Natural killer cell (primary cell): Measurements from ENCODE around the gene DLG3. TPM values are rescaled to one million over a fixed set of nuclear protein-coding genes. Genes with fewer than 3 reads are reported as not detected.

Experiments used
- ATAC-seq, 3 donors: fragments of 150-1000 bp in 2 of 3; fragments of 200-7000 bp in 1 of 3; cut with Tn5 transposase; 1 replicate in 1 of 3; 2 replicates in 2 of 3; pipeline ENCODE4 v1.10.0; 2021; ENCODE audit warnings: mild to moderate bottlenecking in 2 of 3, moderate library complexity in 2 of 3
- DNase-seq, 2 donors: peaks; one replicate each; pipeline versions ENCODE4 v3.0.0 to v3.0.0-alpha.2; 2013 to 2021; ENCODE audit warnings: mixed read lengths in 1 of 2
- H3K27ac ChIP-seq: one replicate; pipeline ENCODE4 v1.5.1; 2013; ENCODE audit warnings: mild to moderate bottlenecking, low read length
- H3K27me3 ChIP-seq: one replicate; pipeline ENCODE4 v1.6.1; 2013; ENCODE audit warnings: low read length; ENCODE audit not compliant: control insufficient read depth, insufficient read depth
- H3K36me3 ChIP-seq: one replicate; pipeline ENCODE4 v1.6.1; 2013; ENCODE audit warnings: low read length; ENCODE audit not compliant: control insufficient read depth, insufficient read depth
- H3K4me1 ChIP-seq: one replicate; pipeline ENCODE4 v1.6.1; 2013; ENCODE audit warnings: low read length; ENCODE audit not compliant: control insufficient read depth, insufficient read depth
- H3K4me3 ChIP-seq: one replicate; pipeline ENCODE4 v1.5.1; 2013; ENCODE audit warnings: low read length
- H3K9me3 ChIP-seq: one replicate; pipeline ENCODE4 v1.6.1; 2013; ENCODE audit warnings: low read length; ENCODE audit not compliant: control insufficient read depth, insufficient read depth
- H3K27ac Mint-ChIP-seq, 2 donors: one replicate each; pipeline ENCODE4 v1.8.0; 2022; ENCODE audit warnings: mild to moderate bottlenecking in 2 of 2, mixed read lengths in 2 of 2, moderate library complexity in 1 of 2
- H3K27me3 Mint-ChIP-seq, 2 donors: one replicate each; pipeline ENCODE4 v1.8.0; 2022; ENCODE audit warnings: low read depth in 2 of 2, mixed read lengths in 2 of 2
- H3K36me3 Mint-ChIP-seq: one replicate; pipeline ENCODE4 v1.8.0; 2022; ENCODE audit warnings: mixed read lengths
- H3K4me1 Mint-ChIP-seq, 2 donors: one replicate each; pipeline ENCODE4 v1.8.0; 2022; ENCODE audit warnings: mixed read lengths in 2 of 2
- H3K4me3 Mint-ChIP-seq: one replicate; pipeline ENCODE4 v1.8.0; 2022; ENCODE audit warnings: mild to moderate bottlenecking, moderate library complexity, mixed read lengths
- H3K9me3 Mint-ChIP-seq, 2 donors: one replicate each; pipeline ENCODE4 v1.8.0; 2022; ENCODE audit warnings: mixed read lengths in 2 of 2
- WGBS: methylation state at CpG from one replicate; pipeline ENCODE4 v1.1.7; 2013; ENCODE audit warnings: missing lambda C conversion rate; ENCODE audit not compliant: insufficient coverage; 5-methylcytosine and 5-hydroxymethylcytosine counted together
- intact Hi-C: fragments of 100-400 bp; cut with micrococcal nuclease; formaldehyde crosslinking; loops from one replicate; pipeline ENCODE4 v1.14.2; 2022
- total RNA-seq, 4 donors: library from RNA; stranded (reverse); fragments of 120-200 nt in 1 of 4; gene quantifications; one replicate each; pipeline versions ENCODE4 v1.2.3 to v1.2.4, GENCODE V29; 2013 to 2022
- TF ChIP-seq, protein P1 (sequence below): fragments of 200-600 bp; IDR thresholded peaks from one replicate; pipeline ENCODE4 v1.8.0; 2022; ENCODE audit warnings: antibody characterized with exemption

Gene DLG3
- total RNA-seq, 3 donors from 2014 or later (not counting 1 experiment from before 2014, with no cell fraction given): 13.6 to 17.6 (median 15.9) TPM

DNA sequence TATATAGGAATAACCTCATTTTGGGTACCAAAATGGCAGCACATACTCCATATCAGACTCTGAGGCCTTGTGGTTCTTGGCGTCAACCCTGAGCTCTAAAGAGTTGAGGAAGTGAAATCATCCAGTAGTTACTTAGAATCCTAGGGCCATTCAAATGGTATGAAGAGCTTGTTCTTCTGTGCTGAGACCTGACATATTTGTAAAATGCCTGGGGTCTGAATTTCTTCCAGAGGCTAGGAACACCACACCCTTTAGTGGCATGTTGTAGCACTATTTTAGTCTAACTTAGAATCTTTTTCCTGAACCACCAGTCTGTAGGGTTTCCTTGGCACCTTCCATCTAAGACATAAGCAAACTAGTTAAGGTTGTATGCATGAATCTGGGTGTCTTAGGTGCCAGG, 39.6 kb upstream of the DLG3 start:
- H3K4me3 Mint-ChIP-seq: no peak overlapping the region
- no peaks in the 10 kb centered on the region for H3K4me1 Mint-ChIP-seq
- no peak for DNase-seq

DNA sequence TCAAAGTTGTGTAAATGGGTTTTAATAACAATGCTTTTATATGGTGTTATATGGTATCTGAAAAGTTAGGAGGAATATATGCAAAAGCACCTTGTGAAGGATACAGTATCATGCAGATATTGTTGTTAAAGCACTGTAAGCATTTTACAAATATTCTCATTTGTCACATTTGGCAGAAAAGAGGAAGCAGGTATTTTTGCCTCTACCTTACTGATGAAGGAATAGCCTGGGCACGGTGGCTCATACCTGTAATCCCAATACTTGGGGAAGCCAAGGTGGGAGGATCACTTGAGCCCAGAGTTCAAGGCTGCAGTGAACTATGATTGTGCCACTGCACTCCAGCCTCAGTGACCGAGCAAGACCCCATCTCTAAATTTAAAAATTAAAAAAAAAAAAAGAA, 33.7 kb upstream of the DLG3 start:
- no peaks in the 10 kb centered on the region for H3K27me3 ChIP-seq
- TF ChIP-seq, protein P1, sequence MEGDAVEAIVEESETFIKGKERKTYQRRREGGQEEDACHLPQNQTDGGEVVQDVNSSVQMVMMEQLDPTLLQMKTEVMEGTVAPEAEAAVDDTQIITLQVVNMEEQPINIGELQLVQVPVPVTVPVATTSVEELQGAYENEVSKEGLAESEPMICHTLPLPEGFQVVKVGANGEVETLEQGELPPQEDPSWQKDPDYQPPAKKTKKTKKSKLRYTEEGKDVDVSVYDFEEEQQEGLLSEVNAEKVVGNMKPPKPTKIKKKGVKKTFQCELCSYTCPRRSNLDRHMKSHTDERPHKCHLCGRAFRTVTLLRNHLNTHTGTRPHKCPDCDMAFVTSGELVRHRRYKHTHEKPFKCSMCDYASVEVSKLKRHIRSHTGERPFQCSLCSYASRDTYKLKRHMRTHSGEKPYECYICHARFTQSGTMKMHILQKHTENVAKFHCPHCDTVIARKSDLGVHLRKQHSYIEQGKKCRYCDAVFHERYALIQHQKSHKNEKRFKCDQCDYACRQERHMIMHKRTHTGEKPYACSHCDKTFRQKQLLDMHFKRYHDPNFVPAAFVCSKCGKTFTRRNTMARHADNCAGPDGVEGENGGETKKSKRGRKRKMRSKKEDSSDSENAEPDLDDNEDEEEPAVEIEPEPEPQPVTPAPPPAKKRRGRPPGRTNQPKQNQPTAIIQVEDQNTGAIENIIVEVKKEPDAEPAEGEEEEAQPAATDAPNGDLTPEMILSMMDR: no peak
- H3K36me3 Mint-ChIP-seq: no peaks in the 10 kb centered on the region
- H3K9me3 ChIP-seq: no peaks in the 10 kb centered on the region
- H3K4me3 ChIP-seq: no peak overlapping the region
- DNase-seq: no peak
- H3K4me1 Mint-ChIP-seq: no peaks in the 10 kb centered on the region
- no peak overlapping the region for H3K27ac Mint-ChIP-seq
- intact Hi-C loops: no loop called here
- no peak overlapping the region for H3K27ac ChIP-seq
- H3K36me3 ChIP-seq: no peaks in the 10 kb centered on the region
- WGBS: 100% methylated on average over 1 of the region's 2 CpGs
- H3K4me3 Mint-ChIP-seq: no peak overlapping the region
- H3K4me1 ChIP-seq: no peaks in the 10 kb centered on the region
- no peaks in the 10 kb centered on the region for H3K27me3 Mint-ChIP-seq
- no peaks in the 10 kb centered on the region for H3K9me3 Mint-ChIP-seq
- ATAC-seq: no peak

More for the DNA sequence above, 39.6 kb upstream of the DLG3 start:
- no peak overlapping the region for H3K27ac Mint-ChIP-seq
- Histone ChIP-seq H3K4me1 (no peaks in the 10 kb centered on the region), H3K27ac (no peak overlapping the region), H3K9me3 (no peaks in the 10 kb centered on the region), H3K4me3 (no peak overlapping the region), H3K27me3 (no peaks in the 10 kb centered on the region), H3K36me3 (no peaks in the 10 kb centered on the region)
- no peak for ATAC-seq
- no peaks in the 10 kb centered on the region for H3K9me3 Mint-ChIP-seq
- no peaks in the 10 kb centered on the region for H3K36me3 Mint-ChIP-seq
- WGBS: no CpG with 5 or more reads among the region's 1 CpG
- TF ChIP-seq, protein P1: no peak
- no peaks in the 10 kb centered on the region for H3K27me3 Mint-ChIP-seq
- intact Hi-C loops: no loop called here

DNA sequence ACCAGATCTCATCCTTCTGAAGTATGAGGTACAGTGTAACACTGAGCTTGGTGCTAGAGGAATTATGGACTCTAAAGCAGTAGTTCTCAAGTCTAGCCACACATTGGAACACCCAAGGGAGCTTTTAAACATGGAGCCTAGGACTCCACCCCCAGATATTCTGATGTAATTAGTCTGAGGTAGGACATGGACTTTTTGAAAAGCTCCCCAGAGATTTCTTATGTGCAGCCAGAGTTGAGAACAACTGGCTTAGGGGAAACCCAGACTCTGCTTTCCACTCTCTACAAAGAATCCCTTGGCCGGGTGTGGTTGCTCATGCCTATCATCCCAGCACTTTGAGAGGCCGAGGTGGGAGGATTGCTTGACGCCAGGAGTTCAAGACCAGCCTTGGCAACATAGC, 33.2 kb upstream of the DLG3 start:
- intact Hi-C loops: no loop called here
- Histone ChIP-seq H3K27me3 (no peaks in the 10 kb centered on the region), H3K9me3 (no peaks in the 10 kb centered on the region), H3K4me1 (no peaks in the 10 kb centered on the region), H3K4me3 (no peak overlapping the region), H3K36me3 (no peaks in the 10 kb centered on the region), H3K27ac (no peak overlapping the region)
- 93% methylated on average over 3 of the region's 3 CpGs for WGBS
- no peaks in the 10 kb centered on the region for H3K36me3 Mint-ChIP-seq
- ATAC-seq (no peak), DNase-seq (no peak)
- no peaks in the 10 kb centered on the region for H3K27me3 Mint-ChIP-seq
- TF ChIP-seq, protein P1: no peak
- H3K9me3 Mint-ChIP-seq: no peaks in the 10 kb centered on the region
- H3K4me1 Mint-ChIP-seq: no peaks in the 10 kb centered on the region
- H3K27ac Mint-ChIP-seq: no peak overlapping the region
- H3K4me3 Mint-ChIP-seq: no peak overlapping the region

DNA sequence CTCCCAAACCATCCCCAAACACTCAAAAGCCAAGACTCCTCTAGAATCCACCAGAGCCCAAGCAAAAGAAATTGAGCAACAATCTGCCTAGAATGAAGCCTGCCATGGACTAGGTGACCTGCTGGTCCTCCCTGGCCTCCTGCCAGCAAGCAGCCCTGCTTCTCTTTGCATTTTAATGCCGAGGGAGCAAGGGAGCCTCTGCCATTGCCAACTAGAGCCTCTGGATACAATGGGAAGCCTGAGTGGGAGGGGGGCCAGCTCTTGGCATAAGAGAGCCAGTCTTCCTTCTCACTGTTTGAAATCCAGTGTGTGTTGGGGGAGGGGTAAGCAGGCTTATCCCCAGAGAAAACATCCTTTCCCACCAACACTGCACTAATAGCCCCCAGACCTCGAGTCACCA, 23.0 kb upstream of the DLG3 start:
- intact Hi-C loops: no loop called here
- H3K27ac ChIP-seq: no peak overlapping the region
- DNase-seq: no peak
- Mint-ChIP-seq H3K27ac (no peak overlapping the region), H3K27me3 (no peaks in the 10 kb centered on the region), H3K4me3 (no peak overlapping the region), H3K9me3 (no peaks in the 10 kb centered on the region), H3K36me3 (no peaks in the 10 kb centered on the region), H3K4me1 (no peaks in the 10 kb centered on the region)
- no peaks in the 10 kb centered on the region for H3K9me3 ChIP-seq
- no peak for ATAC-seq
- no peaks in the 10 kb centered on the region for H3K4me1 ChIP-seq
- TF ChIP-seq, protein P1: no peak
- no peaks in the 10 kb centered on the region for H3K36me3 ChIP-seq
- no peak overlapping the region for H3K4me3 ChIP-seq
- H3K27me3 ChIP-seq: no peaks in the 10 kb centered on the region
- WGBS: 83% methylated on average over 1 of the region's 2 CpGs
